NOMO-1 treated with DMSO at 0.1 percent for 48 hours (cell line): ENCODE data around the gene ZBTB7C.

Source experiments
- DNase-seq: peaks from one replicate; lab custom pipeline; 2025; ENCODE audit not compliant: unreplicated experiment; lab: John Stamatoyannopoulos, UW

Gene ZBTB7C

DNA sequence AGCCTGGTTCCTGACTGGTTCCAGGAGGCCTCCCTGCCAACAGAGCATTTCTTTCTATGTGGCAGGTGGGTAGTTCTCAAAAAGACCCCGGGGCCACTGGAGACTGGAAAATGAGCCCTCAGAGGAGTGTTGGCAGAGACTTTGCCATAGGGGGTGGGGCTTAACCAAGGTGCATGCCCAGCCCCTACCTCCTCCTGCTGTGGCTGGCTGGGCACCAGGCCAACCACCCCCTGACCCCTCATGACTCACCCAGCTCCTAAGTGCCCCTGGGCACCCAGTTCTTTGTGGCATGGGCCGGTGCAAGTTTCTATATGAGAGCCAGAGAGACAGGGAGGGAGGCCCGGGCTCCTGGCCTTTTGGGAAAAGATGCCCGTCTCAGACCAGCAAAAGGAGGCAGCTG lies 380.5 kb downstream of the ZBTB7C start:
- DNase-seq, result no peak

DNA sequence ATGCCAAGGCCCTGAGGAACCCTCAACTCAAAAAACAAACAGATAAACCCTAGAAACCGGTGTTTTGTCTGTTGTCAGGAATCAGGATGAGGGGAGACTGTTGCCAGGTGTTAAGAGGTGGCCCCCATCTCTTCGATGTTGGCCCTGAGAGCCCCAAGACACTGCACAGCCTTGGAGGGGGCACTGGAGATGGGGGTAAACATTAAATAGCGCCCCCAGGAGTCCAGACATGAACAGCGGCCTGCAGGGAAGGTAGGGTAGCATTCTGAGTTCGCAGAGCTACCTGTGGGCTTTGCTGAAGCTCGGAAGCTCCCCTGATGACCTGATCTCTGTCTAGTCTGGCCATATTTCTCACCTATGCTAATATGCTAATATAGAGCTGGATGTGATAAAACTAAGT lies 381.1 kb downstream of the ZBTB7C start:
- no peak for DNase-seq

DNA sequence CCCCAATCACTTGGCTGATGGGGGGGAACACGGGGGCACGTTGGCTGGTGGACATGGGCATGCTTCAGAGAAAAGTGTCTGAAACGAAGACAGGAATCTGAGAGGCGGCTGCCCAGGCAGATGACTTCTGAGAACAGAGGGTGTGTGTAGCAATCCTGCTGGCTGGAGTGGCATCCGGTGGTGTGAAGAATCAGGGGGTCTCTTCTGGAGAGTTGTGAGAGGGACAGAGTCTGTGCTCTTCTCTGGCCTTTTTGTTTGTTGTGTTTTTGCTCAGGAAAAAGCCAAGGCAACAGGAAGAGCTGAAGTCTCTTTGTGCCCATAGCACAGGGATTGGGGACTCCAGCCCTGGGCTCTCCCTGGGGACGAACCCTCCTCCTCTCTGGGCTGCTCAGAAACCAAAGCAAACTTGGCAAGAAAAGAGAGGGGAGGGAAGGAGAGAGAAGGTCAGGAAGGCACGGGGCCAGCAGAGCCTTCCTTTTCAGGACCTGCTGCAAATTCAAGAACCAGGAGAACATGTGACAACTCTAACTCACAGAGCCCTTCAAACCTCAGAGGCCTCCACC lies 381.7 kb downstream of the ZBTB7C start:
- DNase-seq, result no peak

DNA sequence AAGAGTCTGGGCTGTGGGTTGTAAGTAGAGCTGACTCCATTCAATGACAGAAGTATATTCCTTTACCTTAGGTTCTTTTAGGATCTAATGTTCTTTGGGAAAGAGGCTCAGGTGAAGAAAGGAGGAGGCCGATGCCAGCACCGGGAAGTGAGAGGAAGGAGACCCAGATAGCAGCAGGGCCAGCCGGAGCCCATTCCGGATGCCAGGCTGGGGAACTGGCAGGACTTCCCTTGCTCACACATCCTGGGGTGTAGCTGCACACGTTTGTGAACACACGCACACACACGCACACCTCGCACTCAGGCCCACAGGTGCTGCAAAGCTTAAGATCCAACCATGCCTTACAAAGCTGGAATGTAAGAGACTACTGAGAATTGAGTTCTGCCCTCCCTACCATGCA lies 383.0 kb downstream of the ZBTB7C start:
- no peak for DNase-seq

DNA sequence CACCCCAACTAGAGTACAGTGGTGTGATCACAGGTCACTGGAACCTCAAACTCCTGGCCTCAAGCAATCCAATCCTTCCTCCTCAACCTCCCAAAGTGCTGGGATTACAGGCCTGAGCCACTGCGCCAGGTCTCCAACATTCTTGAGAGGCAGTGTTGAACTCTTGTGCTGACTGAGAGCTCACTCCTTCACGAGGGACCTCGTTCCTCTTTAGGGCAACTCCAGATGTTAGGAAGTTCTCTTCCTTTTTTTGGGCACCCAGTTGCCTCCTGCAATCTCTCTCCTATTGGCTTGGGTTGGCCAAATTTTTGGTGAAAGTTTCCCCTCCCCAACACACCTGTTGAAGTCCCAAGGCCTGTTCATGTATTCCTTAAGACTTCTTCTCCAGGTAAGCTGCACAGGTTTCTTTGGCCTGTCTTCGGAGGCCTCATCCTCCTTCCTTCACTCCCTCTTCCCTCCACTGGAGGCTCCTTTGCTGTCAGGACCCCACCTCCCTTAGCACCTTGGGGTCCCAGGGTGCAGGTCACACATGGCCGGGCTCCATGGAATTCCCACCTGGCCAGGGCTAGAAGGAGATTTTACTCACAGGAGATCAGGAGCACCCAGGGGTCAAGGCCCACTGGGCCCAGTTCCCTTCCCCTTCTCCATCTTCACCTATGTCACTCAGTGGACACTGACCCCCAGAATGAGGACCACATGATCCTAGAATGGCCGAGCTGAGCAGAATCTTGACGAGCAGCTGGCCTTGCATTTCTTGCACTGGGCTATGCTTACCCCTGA lies 384.1 kb downstream of the ZBTB7C start:
- DNase-seq, result no peak

DNA sequence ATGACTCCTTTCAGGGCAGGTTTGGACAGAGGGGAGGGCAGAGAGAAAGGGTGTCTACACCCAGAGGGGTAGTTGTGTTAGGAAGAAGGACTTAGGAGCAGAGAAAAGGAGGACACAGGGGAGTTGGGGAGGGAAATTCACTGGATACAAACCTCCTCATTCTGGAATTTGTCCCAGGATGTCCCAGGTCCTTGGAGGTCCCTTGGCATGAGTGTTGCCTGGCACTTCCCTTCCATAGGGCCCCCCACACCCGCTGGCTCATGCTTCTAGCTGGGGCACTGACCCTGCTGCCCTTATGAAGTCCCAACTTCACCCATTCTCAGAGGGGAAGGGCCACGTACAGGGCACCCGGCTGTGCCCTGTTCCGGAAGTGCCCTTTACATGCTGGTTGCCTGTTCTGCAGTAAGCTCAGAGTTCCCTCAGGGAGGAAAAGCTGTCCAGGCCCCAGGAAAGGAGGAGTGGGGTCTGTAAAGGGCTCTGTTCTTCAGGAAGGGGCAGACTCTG lies 385.1 kb downstream of the ZBTB7C start:
- no peak for DNase-seq

DNA sequence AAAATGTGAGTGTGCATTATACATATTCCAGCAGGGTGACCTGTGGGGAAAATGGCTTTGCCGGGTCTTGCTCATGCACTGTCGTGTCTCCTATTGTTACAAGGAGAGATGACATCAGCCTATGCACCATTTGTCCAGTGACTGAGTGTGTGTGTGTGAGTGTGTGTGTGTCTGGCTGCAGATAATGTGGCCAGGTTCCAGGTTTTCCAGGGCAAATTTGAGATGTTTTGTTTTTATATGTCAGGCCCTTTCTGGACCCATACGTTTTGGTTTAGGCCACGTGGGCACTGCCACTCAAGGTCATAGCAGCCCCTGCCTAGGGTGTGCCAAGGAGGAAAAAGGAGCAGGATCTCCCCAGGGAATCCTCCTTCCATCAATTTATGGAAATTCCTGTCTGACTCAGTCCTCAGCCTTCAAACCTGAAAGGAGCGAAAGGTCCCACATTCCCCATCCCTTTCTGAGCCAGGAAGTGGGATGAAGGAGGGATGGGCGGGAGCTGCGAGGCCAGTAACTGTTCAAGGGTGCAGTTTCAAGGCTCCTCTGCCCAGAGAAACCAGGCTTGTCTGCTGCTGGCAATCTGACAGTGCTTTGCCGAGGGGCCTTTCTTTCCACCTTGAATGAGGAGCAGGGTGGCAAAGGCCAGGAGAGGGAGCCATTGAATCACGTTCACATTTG lies 385.7 kb downstream of the ZBTB7C start:
- peak; percentile 18 for DNase-seq

DNA sequence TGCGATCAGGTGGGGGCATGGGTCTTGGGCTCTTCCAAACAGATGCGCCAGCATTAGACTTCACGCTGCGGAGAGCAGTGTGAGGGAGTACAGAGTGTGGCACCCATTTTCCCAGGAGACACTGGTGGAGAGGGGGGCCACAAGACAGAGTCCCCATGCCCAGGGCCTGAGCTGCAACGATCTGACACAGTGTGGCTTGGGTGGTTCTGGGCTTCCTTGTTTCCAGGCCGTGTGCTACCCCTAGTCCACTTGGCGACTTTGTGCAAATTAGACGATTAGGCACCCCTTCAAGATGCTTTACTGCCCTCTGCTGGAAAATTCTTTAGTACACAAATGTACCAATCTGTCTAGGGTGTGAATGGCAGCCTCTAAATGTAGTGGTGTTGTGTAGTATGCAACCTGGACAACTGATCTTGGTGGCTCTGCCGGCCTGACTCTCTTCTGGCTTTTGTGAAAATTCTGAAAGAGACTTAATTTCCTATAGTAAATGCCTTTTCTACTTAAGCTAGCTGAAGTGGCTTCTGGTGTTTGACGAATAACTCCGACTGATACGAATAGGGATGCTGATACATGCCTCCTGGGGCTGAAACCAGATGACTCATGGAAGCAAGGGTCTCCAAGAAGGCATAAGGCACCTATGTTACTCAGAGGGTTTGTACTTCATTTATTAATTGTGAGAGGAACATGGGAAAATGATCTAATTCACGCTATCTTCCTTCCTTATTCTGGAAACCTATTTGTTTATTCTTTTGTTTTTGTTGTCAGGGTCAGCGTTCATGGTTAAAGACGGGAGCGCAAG lies 386.5 kb downstream of the ZBTB7C start:
- DNase-seq, result peak; percentile 81

DNA sequence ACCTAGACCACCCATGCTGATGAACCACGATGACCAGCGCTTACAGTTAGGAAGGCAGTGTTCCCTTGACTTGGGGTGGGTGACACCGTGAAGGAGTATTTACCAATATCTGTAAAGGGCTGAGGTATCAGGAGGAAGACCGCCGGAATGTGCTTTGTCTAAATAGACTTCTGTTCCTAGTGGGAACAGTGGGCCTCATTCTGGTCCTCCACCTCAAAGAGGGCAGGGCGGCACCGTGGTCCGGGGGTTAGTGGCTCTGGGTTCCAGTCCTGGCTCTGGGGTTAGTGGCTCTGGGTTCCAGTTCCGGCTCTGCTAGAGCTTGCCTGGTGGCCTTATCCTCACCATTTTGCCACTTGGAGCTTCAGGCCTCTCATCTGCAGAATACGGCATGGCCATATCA lies 387.2 kb downstream of the ZBTB7C start:
- no peak for DNase-seq

DNA sequence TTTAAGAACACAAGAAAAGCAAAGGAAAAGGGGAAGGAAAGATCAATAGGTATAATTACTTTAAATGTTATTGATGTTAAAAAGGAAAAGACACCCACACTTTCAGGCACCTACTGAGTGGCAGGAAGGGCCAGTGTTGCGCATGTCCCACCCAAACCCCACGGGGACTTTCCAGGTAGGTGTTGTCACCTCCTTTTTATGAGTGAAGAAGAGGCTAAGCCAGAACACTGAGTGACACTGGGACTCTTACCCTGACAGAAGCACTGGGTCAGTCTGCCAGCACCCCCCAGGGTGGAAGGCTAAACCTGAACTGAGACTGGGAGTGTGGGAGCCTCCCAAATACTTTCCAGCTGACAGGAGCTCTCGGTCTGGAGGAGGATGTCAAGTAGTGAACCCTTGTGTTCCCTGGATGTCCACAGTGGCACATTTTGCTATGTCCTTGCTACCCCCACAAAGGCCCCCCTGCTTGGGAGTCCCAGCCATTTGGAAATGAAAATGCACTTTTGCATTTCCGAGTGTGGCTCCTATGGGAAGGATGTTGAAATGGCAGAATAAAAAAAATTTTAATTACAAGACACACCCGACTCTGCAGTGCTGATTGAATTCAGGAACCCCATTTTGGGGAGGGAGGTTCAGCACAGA lies 387.8 kb downstream of the ZBTB7C start:
- no peak for DNase-seq

DNA sequence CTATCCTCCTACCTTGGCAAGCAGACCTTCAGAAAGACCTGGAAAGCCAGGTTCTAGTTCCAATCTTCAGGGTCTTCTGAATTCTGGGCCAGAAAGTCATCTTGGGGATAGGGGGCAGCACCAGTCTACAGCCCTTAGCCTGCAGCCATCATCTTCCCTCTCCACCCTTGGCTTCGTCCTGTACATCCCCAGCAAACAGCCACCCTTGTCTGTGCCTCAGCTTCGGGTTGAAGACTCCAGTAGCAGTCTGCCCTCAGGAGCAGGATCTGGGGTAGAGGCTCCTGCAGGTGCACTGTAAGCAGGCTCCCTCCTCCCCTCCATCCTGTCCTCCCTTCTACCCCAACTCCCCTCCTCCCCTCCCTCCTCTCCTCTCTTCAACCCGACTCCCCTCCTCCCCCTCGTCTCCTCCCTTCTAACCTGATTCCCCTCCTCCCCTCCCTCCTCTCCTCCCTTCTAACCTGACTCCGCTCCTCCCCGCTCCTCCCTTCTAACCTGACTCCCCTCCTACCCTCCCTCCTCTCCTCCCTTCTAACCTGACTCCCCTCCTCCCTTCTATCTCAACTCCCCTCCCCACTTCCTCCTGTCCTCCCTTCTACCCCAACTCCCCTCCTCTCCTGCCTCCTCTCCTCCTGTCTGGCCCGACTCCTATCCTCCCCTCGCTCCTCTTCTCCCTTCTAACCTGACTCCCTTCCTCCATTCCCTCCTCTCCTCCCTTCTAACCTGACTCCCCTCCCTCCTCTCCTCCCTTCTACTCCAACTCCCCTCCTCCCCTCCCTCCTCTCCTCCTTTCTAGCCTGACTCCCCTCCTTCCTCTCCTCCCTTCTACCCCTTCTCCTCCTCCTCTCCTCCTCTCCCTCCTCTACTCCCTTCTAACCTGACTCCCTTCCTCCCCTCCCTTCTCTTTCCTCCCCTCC lies 388.6 kb downstream of the ZBTB7C start:
- no peak for DNase-seq

DNA sequence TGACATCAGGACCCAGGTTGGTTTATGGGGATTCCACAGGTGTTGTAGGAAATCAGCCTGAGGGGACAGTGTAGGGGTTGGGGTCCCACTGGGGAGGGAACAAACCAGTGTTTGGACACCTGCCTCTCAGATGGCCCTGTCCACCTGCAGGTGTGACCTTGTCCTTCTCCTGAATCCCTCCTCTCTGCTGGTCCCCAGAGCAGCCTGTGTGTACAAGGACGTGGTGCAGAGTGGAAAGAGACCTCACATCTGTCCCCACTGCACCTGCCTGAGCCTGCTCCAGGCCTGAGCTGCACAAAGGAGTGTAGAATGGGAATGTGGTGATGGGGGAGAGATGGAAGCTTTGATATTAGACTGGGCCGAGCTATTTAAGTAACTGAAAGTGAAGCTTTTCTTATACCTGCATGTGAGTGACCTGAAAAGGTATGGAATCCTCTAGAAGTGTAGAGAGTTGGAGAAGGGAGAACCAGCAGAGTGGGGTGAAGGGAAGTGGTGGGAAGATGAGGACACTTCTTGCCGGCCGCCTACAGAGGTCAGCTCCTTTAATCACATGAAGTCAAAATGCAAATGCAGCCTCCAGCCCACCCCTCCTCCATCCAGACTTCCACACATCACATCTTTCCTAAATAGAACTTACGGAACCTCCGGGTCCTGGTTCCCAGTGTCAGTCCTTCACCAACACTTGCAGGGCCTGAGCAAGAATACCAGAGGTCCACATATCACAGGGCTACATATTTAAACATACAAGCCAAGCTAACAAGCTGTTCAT lies 389.4 kb downstream of the ZBTB7C start:
- DNase-seq, result no peak

DNA sequence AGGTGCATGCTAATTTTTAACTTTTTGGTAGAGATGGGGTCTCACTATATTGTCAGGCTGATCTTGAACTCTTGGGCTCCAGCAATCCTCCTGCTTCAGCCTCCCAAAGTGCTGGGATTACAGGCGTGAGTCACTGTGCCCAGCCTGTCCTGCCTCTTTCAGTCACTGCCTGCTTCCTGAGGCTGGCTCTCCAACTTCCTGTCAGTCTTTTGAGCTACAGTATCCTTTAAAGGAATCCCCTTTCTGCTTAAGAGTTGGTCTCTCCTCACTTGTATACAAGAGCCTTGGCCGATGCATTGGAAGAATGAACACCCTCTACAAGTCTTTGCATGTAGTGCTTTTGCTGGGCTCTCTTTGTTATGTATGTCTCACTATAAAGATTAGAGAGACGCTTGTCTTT lies 390.3 kb downstream of the ZBTB7C start:
- DNase-seq, result no peak

DNA sequence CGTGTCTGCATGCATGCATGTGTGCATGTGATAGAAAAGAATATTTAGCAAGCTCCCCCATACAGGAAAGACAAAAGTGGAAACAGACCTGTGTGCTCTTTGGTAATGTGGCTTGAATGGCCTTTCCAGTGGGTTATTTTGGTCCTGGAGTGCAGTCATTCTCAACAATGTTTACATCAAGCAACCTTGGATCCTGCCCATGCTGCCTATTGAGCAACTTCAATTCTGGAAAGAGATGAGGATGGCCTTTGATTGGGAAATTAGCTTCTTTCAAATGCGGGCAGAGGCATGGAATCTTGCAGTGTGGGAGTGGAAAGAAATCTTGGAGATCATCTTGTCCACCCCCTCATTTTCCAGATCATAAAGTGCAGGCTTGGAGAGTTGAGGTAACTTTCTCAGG lies 391.5 kb downstream of the ZBTB7C start:
- DNase-seq, result no peak

DNA sequence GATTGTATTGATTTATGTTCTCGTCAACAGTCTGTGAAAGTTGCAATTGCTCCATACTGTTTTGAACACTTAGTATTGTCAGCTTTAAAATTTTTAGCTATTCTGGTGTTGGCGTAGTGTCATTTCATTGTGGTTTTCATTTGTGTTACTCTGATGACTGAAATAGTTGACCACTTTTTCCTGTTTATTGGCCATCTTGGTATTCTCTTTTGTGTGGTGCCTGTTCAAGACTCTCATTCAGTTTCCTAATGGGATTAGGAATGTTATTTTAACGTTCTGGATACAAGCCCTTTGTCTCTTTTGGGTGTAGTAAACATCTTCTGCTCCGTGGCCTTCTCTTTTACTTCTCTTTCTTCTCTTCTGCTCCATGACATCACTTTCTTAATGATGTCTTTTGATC lies 396.0 kb downstream of the ZBTB7C start:
- no peak for DNase-seq

DNA sequence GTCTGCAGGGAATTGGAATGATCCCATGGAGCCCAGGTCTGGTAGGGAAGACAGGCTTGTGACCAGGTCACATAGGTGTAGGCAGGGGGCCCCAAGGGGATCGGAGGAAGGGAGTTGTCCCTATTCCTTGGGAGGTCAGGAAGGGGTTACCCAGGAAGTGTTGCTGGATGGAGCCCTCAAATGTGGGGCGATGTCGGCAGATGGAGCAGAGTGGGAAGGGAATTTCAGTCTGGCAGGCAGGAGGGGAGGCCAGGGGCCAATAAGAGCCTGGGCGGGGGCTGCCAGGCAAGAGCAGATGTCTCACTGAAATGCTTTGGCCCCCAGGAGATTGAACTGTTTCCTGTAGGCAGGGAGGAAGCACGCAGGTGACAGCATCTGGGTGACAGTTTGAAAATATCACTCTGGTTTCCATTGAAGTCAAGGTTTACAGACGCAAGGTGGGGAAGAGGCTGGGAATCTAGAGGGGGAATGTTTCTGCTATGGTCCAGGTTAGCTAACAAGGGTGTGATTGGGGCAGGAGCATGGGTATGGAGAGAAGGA lies 397.2 kb downstream of the ZBTB7C start:
- no peak for DNase-seq

DNA sequence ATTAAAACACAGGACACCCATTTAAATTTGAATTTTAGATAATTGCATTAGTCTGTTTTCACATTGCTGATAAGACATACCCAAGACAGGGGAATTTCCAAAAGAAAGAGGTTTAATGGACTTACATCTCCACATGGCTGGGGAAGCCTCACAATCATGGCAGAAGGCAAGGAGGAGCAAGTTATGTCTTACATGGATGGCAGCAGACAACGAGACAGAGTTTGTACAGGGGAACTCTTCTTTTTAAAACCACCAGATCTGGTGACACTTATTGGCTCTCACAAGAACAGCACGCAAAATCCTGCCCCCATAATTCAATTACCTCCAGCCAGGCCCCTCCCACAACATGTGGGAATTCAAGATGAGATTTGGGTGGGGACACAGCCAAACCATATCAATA lies 398.9 kb downstream of the ZBTB7C start:
- no peak for DNase-seq

DNA sequence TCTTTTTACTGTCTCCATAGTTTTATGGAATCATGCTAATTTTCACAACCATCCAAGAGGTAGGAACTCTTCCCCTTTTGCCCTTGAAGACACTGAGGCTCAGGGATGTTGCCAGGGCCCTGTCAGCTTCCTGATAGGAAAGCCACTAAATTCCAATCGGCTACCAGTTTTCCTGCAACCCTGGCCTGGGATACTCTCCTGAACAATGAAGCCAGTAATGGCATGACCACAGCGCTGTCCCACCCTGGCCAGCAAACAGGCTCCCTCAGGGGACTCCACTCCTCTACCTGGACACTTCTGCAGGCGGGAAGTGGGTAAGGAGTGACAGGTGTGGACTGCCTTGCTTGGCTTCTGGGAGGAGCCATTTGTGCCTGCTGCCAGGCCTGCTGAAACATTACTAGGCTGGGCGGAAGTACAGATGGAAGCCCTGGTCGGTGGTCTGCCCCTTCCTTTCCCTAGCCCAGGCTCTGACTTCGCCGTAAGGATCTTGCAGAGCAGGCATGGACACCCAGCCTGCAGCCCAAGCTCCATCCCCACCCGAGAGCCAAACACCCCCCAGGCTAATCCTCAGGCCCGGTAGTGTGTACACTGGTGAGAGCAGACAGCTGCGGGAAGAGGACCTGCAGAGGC lies 400.0 kb downstream of the ZBTB7C start:
- no peak for DNase-seq
